KMS-11 (cell line): ENCODE data around the gene LYPD3.
"Not testable (repeated sequence)": the region's sequence is repeated elsewhere in the genome, so short reads cannot be mapped to it uniquely, and the experiment has no call there.

Experiments used
- H2AFZ ChIP-seq: fragments of 200-600 bp; sonication (generic); 2 replicates; pipeline ENCODE4 v1.6.1; 2016; ENCODE audit warnings: antibody characterized with exemption, mixed run types, low read depth
- H3K27ac ChIP-seq: fragments of 200-600 bp; sonication (generic); 2 replicates; pipeline ENCODE4 v1.6.1; 2016; ENCODE audit warnings: mild to moderate bottlenecking, mixed run types
- H3K27me3 ChIP-seq: fragments of 200-600 bp; sonication (generic); 2 replicates; pipeline ENCODE4 v1.6.1; 2017; ENCODE audit warnings: mild to moderate bottlenecking, low read depth, mixed run types, moderate library complexity; ENCODE audit not compliant: insufficient read depth
- H3K36me3 ChIP-seq: fragments of 200-600 bp; sonication (generic); 2 replicates; pipeline ENCODE4 v1.6.1; 2017; ENCODE audit warnings: mild to moderate bottlenecking, mixed run types; ENCODE audit not compliant: insufficient read depth
- H3K4me1 ChIP-seq: fragments of 200-600 bp; sonication (generic); 2 replicates; pipeline ENCODE4 v1.6.1; 2016; ENCODE audit warnings: mild to moderate bottlenecking, low read depth, mixed run types; ENCODE audit not compliant: poor library complexity, severe bottlenecking
- H3K4me2 ChIP-seq: fragments of 200-600 bp; sonication (generic); 2 replicates; pipeline ENCODE4 v1.7.0; 2016; ENCODE audit warnings: mild to moderate bottlenecking, mixed run types
- H3K4me3 ChIP-seq: fragments of 200-600 bp; sonication (generic); IDR thresholded peaks from 2 replicates; pipeline ENCODE4 v1.6.1; 2017; ENCODE audit warnings: low read depth, low read length, mixed read lengths; ENCODE audit not compliant: insufficient read depth
- H3K79me2 ChIP-seq: fragments of 200-600 bp; sonication (generic); 2 replicates; pipeline ENCODE4 v1.6.1; 2016; ENCODE audit warnings: low read depth, mixed run types; ENCODE audit not compliant: insufficient read depth
- H3K9ac ChIP-seq: fragments of 200-600 bp; sonication (generic); 2 replicates; pipeline ENCODE4 v1.6.1; 2016; ENCODE audit warnings: mild to moderate bottlenecking, mixed run types
- H4K20me1 ChIP-seq: fragments of 200-600 bp; sonication (generic); 2 replicates; pipeline ENCODE4 v1.6.1; 2016; ENCODE audit warnings: mild to moderate bottlenecking, mixed run types; ENCODE audit not compliant: insufficient read depth
- TF ChIP-seq, protein P1 (sequence below): fragments of 200-600 bp; sonication (generic); conservative IDR thresholded peaks from 2 replicates; pipeline ENCODE4 v1.6.1; 2017; ENCODE audit warnings: low read depth, mild to moderate bottlenecking, antibody characterized with exemption, low read length, moderate library complexity, mixed read lengths

Gene LYPD3

DNA sequence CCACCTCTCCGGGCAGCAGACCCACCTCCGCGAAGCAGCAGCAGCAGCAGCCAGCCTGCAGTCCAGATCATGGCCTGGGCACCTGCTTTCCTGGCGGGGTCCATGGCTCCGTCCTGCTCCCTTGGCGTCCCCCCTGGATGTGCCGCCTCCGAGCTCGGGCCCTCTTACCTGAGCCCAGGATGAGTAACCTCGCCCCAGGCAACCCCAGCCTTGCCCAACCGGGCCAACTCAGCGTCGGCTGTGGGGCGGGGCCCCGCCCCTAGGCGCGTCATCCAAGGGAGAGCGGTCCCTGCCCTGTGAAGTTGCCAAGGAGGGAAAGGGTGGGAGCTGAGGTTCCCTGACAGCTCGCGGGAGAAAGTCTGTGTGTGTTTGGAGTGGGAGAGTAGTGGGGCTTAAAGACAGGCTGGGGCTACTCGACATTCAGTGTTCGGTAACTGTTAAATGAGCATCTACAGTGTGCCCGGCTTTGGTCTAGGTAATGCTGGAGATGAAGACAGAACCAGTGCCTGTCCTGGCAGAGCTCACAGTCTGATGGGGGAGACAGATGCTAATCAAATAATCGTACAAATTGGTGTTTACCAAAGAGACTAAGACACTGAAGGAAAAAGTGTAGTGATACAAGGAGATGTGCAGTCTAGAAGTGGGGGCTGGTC lies at the start of gene LYPD3:
Gene LYPD3, minus strand, starts transcription at position 141 of the 653 bp plus-strand sequence. Its CDS starts 37 bp downstream, at position 104.
- TF ChIP-seq, protein P1, sequence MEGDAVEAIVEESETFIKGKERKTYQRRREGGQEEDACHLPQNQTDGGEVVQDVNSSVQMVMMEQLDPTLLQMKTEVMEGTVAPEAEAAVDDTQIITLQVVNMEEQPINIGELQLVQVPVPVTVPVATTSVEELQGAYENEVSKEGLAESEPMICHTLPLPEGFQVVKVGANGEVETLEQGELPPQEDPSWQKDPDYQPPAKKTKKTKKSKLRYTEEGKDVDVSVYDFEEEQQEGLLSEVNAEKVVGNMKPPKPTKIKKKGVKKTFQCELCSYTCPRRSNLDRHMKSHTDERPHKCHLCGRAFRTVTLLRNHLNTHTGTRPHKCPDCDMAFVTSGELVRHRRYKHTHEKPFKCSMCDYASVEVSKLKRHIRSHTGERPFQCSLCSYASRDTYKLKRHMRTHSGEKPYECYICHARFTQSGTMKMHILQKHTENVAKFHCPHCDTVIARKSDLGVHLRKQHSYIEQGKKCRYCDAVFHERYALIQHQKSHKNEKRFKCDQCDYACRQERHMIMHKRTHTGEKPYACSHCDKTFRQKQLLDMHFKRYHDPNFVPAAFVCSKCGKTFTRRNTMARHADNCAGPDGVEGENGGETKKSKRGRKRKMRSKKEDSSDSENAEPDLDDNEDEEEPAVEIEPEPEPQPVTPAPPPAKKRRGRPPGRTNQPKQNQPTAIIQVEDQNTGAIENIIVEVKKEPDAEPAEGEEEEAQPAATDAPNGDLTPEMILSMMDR = no peak
- Histone ChIP-seq H3K27me3 (peaks cover 2% of the 10 kb centered on the region; the same call in 1 of the 2 replicates), H3K79me2 (no peaks in the 10 kb centered on the region), H3K4me1 (peaks cover 8% of the 10 kb centered on the region), H4K20me1 (no peaks in the 10 kb centered on the region), H2AFZ (peak within 1 kb of the TSS; percentile 93), H3K4me2 (peak within 1 kb of the TSS; percentile 76), H3K4me3 (no peak within 1 kb of the TSS), H3K9ac (no peak within 1 kb of the TSS; the same call in 1 of the 2 replicates), H3K27ac (no peak within 1 kb of the TSS), H3K36me3 (no peaks in the 10 kb centered on the region)

DNA sequence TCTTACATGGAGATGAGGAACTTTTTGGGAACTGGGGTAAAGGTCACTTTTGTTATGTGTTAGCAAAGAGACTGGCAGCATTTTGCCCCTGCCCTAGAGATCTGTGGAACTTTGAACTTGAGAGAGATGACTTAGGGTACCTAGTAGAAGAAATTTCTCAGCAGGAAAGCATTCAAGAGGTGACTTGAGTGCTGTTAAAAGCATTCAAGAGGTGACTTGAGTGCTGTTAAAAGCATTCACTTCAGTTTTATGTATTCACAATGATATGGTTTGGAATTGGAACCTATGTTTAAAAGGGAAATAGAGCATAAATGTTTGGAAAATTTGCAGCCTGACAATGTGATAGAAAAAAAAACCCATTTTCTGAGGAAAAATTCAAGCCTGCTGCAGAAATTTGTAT lies 47.0 kb upstream of the LYPD3 start:
- not testable (repeated sequence) for H2AFZ ChIP-seq, H3K36me3 ChIP-seq, H3K4me1 ChIP-seq, H3K79me2 ChIP-seq, H3K4me2 ChIP-seq, H4K20me1 ChIP-seq, H3K27ac ChIP-seq, H3K9ac ChIP-seq, H3K27me3 ChIP-seq, H3K4me3 ChIP-seq

- H3K27me3 ChIP-seq = no peaks in the 10 kb centered on the region
- no peaks in the 10 kb centered on the region for H4K20me1 ChIP-seq
- no peak overlapping the region for H3K4me2 ChIP-seq
- H2AFZ ChIP-seq = no peak overlapping the region
- no peak overlapping the region for H3K9ac ChIP-seq
- no peaks in the 10 kb centered on the region for H3K36me3 ChIP-seq
- no peaks in the 10 kb centered on the region for H3K4me1 ChIP-seq
- no peaks in the 10 kb centered on the region for H3K79me2 ChIP-seq
- TF ChIP-seq, protein P1 = no peak
- H3K27ac ChIP-seq = no peak overlapping the region
- H3K4me3 ChIP-seq = no peak overlapping the region
Measured at GRCh38 chr19:43511324-43511723, 45.9 kb upstream of the LYPD3 start.

- Histone ChIP-seq H3K9ac (no peak overlapping the region), H3K79me2 (no peaks in the 10 kb centered on the region), H2AFZ (no peak overlapping the region), H3K4me1 (no peaks in the 10 kb centered on the region), H3K27me3 (no peaks in the 10 kb centered on the region), H3K4me3 (no peak overlapping the region), H4K20me1 (no peaks in the 10 kb centered on the region), H3K36me3 (no peaks in the 10 kb centered on the region), H3K27ac (no peak overlapping the region), H3K4me2 (no peak overlapping the region)
- TF ChIP-seq, protein P1 = no peak
Measured at GRCh38 chr19:43510713-43511112, 45.3 kb upstream of the LYPD3 start.

DNA sequence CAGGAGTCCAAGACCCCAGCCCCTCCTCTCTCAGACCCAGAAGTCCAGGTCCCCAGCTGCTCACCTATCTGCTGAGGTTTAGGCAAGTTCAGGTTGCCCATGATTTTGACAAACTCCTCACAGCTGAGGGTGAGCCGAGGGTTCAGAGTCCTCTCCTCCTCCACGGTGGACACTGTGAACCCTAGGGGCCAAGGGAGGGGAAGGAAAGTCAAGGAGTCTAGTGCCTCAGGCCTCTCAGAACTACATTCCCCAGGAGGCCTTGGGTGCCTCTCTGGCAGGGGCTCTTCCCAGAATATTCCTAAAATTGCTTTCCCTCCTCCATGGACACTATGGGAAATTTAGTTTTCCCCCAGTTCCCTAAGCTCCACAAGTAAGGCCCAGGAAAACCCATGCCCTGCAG lies 42.5 kb upstream of the LYPD3 start:
- Histone ChIP-seq H3K4me3 (no peak overlapping the region), H3K4me1 (peaks cover 11% of the 10 kb centered on the region), H3K27ac (no peak overlapping the region), H3K4me2 (no peak overlapping the region), H4K20me1 (no peaks in the 10 kb centered on the region), H3K79me2 (no peaks in the 10 kb centered on the region), H3K36me3 (no peaks in the 10 kb centered on the region), H3K27me3 (no peaks in the 10 kb centered on the region), H3K9ac (no peak overlapping the region), H2AFZ (no peak overlapping the region)
- TF ChIP-seq, protein P1 = no peak
